Type B pancreatic cell (in vitro differentiated cells): Measurements from ENCODE around the gene DDAH1. TPM values are rescaled to one million over a fixed set of nuclear protein-coding genes. Genes with fewer than 3 reads are reported as not detected.

Experiments used
- DNase-seq: peaks from one replicate; pipeline ENCODE4 v3.0.0; 2021; ENCODE audit warnings: mixed read lengths; ENCODE audit not compliant: unreplicated experiment; ENCODE audit errors: extremely low spot score
- H3K27ac Mint-ChIP-seq: 2 replicates; pipeline ENCODE4 v1.8.0; 2021; ENCODE audit warnings: mild to moderate bottlenecking, mixed read lengths
- H3K27me3 Mint-ChIP-seq: 2 replicates; pipeline ENCODE4 v1.8.0; 2021; ENCODE audit warnings: mixed read lengths
- H3K36me3 Mint-ChIP-seq: 2 replicates; pipeline ENCODE4 v1.8.0; 2021; ENCODE audit warnings: mixed read lengths
- H3K4me1 Mint-ChIP-seq: one replicate; pipeline ENCODE4 v1.8.0; 2021; ENCODE audit warnings: mixed read lengths; ENCODE audit not compliant: unreplicated experiment
- H3K4me3 Mint-ChIP-seq: 2 replicates; pipeline ENCODE4 v1.8.0; 2021; ENCODE audit warnings: mild to moderate bottlenecking, mixed read lengths
- H3K9me3 Mint-ChIP-seq: 2 replicates; pipeline ENCODE4 v1.8.0; 2021; ENCODE audit warnings: mixed read lengths
- CTCF ChIP-seq: fragments of 200-600 bp; sonication (generic); conservative IDR thresholded peaks from 2 replicates; pipeline ENCODE4 v1.5.0; 2021; ENCODE audit warnings: antibody characterized with exemption, mild to moderate bottlenecking
- total RNA-seq: library from RNA; stranded (reverse); gene quantifications from 2 replicates; pipeline ENCODE4 v1.2.1, GENCODE V29; 2021; ENCODE audit warnings: low replicate concordance

The DDAH1 gene
- total RNA-seq, 1 donor from 2014 or later, result 28.6 TPM

- no peak overlapping the region for H3K4me3 Mint-ChIP-seq
- no peak for DNase-seq
- no peak for TF ChIP-seq CTCF
- no peaks in the 10 kb centered on the region for H3K9me3 Mint-ChIP-seq
- no peak overlapping the region for H3K27ac Mint-ChIP-seq
- no peaks in the 10 kb centered on the region for H3K4me1 Mint-ChIP-seq
- peaks cover 9% of the 10 kb centered on the region for H3K27me3 Mint-ChIP-seq
- H3K36me3 Mint-ChIP-seq, result no peaks in the 10 kb centered on the region
Observed at GRCh38 chr1:85290826-85291225, 174.1 kb downstream of the DDAH1 start.

- no peak for TF ChIP-seq CTCF
- Mint-ChIP-seq H3K4me1 (no peaks in the 10 kb centered on the region), H3K4me3 (no peak overlapping the region), H3K9me3 (no peaks in the 10 kb centered on the region), H3K27ac (no peak overlapping the region), H3K36me3 (no peaks in the 10 kb centered on the region), H3K27me3 (peaks cover 9% of the 10 kb centered on the region)
- no peak for DNase-seq
Observed at GRCh38 chr1:85289848-85290335, 175.1 kb downstream of the DDAH1 start.

- Mint-ChIP-seq H3K4me1 (no peaks in the 10 kb centered on the region), H3K36me3 (no peaks in the 10 kb centered on the region), H3K4me3 (no peak overlapping the region), H3K27me3 (peaks cover 9% of the 10 kb centered on the region), H3K27ac (no peak overlapping the region), H3K9me3 (no peaks in the 10 kb centered on the region)
- DNase-seq, result no peak
- TF ChIP-seq CTCF, result no peak
Observed at GRCh38 chr1:85289207-85289847, 175.6 kb downstream of the DDAH1 start.

- no peak for DNase-seq
- no peak overlapping the region for H3K4me3 Mint-ChIP-seq
- no peaks in the 10 kb centered on the region for H3K36me3 Mint-ChIP-seq
- no peaks in the 10 kb centered on the region for H3K4me1 Mint-ChIP-seq
- H3K27ac Mint-ChIP-seq, result no peak overlapping the region
- peaks cover 8% of the 10 kb centered on the region for H3K27me3 Mint-ChIP-seq
- no peak for TF ChIP-seq CTCF
- no peaks in the 10 kb centered on the region for H3K9me3 Mint-ChIP-seq
Observed at GRCh38 chr1:85284202-85284601, 180.8 kb downstream of the DDAH1 start.

- Mint-ChIP-seq H3K9me3 (peaks cover 5% of the 10 kb centered on the region), H3K27me3 (peaks cover 12% of the 10 kb centered on the region), H3K4me1 (no peaks in the 10 kb centered on the region), H3K4me3 (no peak overlapping the region), H3K36me3 (no peaks in the 10 kb centered on the region), H3K27ac (no peak overlapping the region)
- no peak for TF ChIP-seq CTCF
- DNase-seq, result no peak
Observed at GRCh38 chr1:85283475-85284199, 181.3 kb downstream of the DDAH1 start.
